Endothelial cell (in vitro differentiated cells): ENCODE results near the gene MAP6. TPM values are rescaled to one million over a fixed set of nuclear protein-coding genes. Genes with fewer than 3 reads are reported as not detected.

ENCODE experiments used
- DNase-seq: peaks from one replicate; pipeline ENCODE4 v3.0.0; 2021; ENCODE audit warnings: low spot score
- H3K27ac Mint-ChIP-seq: one replicate; pipeline ENCODE4 v1.8.0; 2021; ENCODE audit warnings: mixed read lengths, inconsistent platforms; ENCODE audit not compliant: unreplicated experiment
- H3K27me3 Mint-ChIP-seq: one replicate; pipeline ENCODE4 v1.8.0; 2021; ENCODE audit warnings: mild to moderate bottlenecking, moderate library complexity, mixed read lengths, inconsistent platforms; ENCODE audit not compliant: unreplicated experiment
- H3K36me3 Mint-ChIP-seq: one replicate; pipeline ENCODE4 v1.8.0; 2021; ENCODE audit warnings: mild to moderate bottlenecking, low read depth, mixed read lengths, inconsistent platforms; ENCODE audit not compliant: unreplicated experiment
- H3K4me1 Mint-ChIP-seq: one replicate; pipeline ENCODE4 v1.8.0; 2021; ENCODE audit warnings: mild to moderate bottlenecking, mixed read lengths, inconsistent platforms; ENCODE audit not compliant: unreplicated experiment
- H3K4me3 Mint-ChIP-seq: one replicate; pipeline ENCODE4 v1.8.0; 2021; ENCODE audit warnings: mild to moderate bottlenecking, mixed read lengths, inconsistent platforms; ENCODE audit not compliant: unreplicated experiment
- H3K9me3 Mint-ChIP-seq: one replicate; pipeline ENCODE4 v1.8.0; 2021; ENCODE audit warnings: mixed read lengths, inconsistent platforms; ENCODE audit not compliant: unreplicated experiment
- total RNA-seq: library from RNA; stranded (reverse); fragmentation: NEBNext Ultra II Directional; extraction: Animal tissue kit (Norgen Biotek cat#: 25700); gene quantifications from one replicate; pipeline ENCODE4 v1.2.1, GENCODE V29; 2021; ENCODE audit not compliant: unreplicated experiment
- TF ChIP-seq, protein P1 (sequence below): fragments of 200-600 bp; sonication (generic); IDR thresholded peaks from one replicate; pipeline ENCODE4 v1.5.0; 2021; ENCODE audit warnings: antibody characterized with exemption; ENCODE audit not compliant: unreplicated experiment

MAP6 gene
- total RNA-seq, 1 donor from 2014 or later: 0.26 TPM

- peak; percentile 47 for DNase-seq
- Mint-ChIP-seq H3K27me3 (peaks cover 2% of the 10 kb centered on the region), H3K4me1 (peaks cover 21% of the 10 kb centered on the region), H3K36me3 (no peaks in the 10 kb centered on the region), H3K9me3 (no peaks in the 10 kb centered on the region), H3K27ac (no peak overlapping the region), H3K4me3 (no peak overlapping the region)
- TF ChIP-seq, protein P1, sequence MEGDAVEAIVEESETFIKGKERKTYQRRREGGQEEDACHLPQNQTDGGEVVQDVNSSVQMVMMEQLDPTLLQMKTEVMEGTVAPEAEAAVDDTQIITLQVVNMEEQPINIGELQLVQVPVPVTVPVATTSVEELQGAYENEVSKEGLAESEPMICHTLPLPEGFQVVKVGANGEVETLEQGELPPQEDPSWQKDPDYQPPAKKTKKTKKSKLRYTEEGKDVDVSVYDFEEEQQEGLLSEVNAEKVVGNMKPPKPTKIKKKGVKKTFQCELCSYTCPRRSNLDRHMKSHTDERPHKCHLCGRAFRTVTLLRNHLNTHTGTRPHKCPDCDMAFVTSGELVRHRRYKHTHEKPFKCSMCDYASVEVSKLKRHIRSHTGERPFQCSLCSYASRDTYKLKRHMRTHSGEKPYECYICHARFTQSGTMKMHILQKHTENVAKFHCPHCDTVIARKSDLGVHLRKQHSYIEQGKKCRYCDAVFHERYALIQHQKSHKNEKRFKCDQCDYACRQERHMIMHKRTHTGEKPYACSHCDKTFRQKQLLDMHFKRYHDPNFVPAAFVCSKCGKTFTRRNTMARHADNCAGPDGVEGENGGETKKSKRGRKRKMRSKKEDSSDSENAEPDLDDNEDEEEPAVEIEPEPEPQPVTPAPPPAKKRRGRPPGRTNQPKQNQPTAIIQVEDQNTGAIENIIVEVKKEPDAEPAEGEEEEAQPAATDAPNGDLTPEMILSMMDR: no peak
These were observed 71.2 kb downstream of the MAP6 start for GRCh38 chr11:75597636-75598035.

DNA sequence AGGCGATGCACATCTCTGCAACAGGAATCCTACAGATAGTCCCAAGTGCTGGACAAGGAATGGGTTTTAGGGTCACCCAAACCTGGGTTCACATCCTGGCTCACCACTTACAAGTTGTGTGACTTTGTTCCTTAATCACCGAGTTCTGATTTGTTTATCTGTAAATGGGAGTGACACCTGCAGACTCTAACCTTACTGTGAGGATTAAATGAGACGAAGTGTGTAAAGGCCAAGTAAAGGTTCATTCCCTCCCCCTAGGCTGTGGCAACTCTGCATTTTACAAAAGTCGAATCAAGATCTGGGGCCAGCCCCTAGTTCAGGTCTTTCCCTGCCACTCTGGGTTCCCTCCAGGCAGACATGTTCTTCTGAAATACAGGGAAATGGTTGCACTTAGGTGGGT, 71.9 kb downstream of the MAP6 start:
- DNase-seq: no peak
- H3K27ac Mint-ChIP-seq: no peak overlapping the region
- H3K27me3 Mint-ChIP-seq: peaks cover 3% of the 10 kb centered on the region
- H3K9me3 Mint-ChIP-seq: no peaks in the 10 kb centered on the region
- TF ChIP-seq, protein P1: no peak
- no peak overlapping the region for H3K4me3 Mint-ChIP-seq
- H3K4me1 Mint-ChIP-seq: peaks cover 28% of the 10 kb centered on the region
- H3K36me3 Mint-ChIP-seq: no peaks in the 10 kb centered on the region

GRCh38 chr11:75595429-75595828, 73.4 kb downstream of the MAP6 start:
- TF ChIP-seq, protein P1: no peak
- Mint-ChIP-seq H3K27ac (no peak overlapping the region), H3K9me3 (no peaks in the 10 kb centered on the region), H3K36me3 (no peaks in the 10 kb centered on the region), H3K4me1 (peaks cover 25% of the 10 kb centered on the region), H3K27me3 (peaks cover 3% of the 10 kb centered on the region), H3K4me3 (no peak overlapping the region)
- no peak for DNase-seq

DNA sequence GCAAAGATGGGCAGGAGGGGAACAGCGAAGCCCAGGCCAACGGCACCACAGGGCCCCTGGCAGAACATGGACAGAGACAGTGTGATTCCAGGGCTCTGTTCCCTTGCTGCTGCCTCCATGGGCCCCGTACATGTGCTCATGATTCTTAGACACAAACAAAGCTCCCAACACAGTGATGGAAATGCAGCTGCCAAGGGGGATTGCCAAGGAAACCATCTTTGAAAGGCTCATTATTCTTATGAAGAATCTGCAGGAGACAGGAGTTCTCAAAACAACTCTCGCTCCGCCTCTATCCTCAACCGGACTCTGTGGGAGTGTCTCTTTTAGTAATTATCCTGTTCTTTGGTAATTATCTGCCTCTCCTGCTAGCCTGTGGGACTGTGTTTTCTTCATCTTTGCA, 74.6 kb downstream of the MAP6 start:
- peaks cover 29% of the 10 kb centered on the region for H3K4me1 Mint-ChIP-seq
- H3K36me3 Mint-ChIP-seq: no peaks in the 10 kb centered on the region
- H3K27ac Mint-ChIP-seq: no peak overlapping the region
- TF ChIP-seq, protein P1: no peak
- H3K27me3 Mint-ChIP-seq: peaks cover 3% of the 10 kb centered on the region
- no peak overlapping the region for H3K4me3 Mint-ChIP-seq
- no peaks in the 10 kb centered on the region for H3K9me3 Mint-ChIP-seq
- no peak for DNase-seq

DNA sequence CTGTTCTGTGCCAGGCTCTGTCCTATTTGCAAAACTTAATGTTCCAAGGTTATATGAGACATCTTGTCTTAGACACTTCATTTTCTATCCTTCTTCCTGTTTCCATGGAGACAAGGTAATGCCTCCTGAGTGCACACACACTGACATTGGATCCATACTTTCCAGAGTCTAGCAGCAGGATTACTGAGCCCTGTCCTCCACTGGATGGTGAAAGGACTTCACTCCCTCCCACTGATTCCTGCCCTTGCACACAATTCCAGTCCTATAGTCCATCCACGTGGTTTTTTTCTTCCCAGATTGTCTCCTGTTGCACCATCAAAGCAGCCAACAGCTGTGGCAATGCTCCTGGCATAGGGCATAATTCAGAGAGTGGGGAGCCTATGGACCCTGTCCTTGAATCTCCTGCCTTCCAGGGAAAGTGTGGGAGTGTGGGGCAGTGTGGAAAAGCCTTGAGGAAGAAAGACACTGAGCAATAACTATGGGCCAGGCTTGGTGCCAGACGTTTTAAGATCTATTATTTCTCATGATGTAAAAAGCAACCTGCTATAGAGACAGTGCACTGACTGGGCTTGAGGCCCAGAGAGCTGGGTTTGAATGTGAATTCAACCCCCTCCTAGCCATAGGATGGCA, 75.4 kb downstream of the MAP6 start:
- TF ChIP-seq, protein P1: no peak
- Mint-ChIP-seq H3K36me3 (no peaks in the 10 kb centered on the region), H3K9me3 (no peaks in the 10 kb centered on the region), H3K27me3 (peaks cover 3% of the 10 kb centered on the region), H3K4me3 (no peak overlapping the region), H3K4me1 (peaks cover 29% of the 10 kb centered on the region), H3K27ac (no peak overlapping the region)
- DNase-seq: no peak
